ENCODE data around the gene RAPGEFL1.
A peak's percentile ranks its signal among the peaks of the same experiment; 100 is the strongest.
"Not testable (repeated sequence)": the region's sequence is repeated elsewhere in the genome, so short reads cannot be mapped to it uniquely, and the experiment has no call there.

RAPGEFL1 gene, protein sequence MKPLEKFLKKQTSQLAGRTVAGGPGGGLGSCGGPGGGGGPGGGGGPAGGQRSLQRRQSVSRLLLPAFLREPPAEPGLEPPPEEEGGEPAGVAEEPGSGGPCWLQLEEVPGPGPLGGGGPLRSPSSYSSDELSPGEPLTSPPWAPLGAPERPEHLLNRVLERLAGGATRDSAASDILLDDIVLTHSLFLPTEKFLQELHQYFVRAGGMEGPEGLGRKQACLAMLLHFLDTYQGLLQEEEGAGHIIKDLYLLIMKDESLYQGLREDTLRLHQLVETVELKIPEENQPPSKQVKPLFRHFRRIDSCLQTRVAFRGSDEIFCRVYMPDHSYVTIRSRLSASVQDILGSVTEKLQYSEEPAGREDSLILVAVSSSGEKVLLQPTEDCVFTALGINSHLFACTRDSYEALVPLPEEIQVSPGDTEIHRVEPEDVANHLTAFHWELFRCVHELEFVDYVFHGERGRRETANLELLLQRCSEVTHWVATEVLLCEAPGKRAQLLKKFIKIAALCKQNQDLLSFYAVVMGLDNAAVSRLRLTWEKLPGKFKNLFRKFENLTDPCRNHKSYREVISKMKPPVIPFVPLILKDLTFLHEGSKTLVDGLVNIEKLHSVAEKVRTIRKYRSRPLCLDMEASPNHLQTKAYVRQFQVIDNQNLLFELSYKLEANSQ

DNA sequence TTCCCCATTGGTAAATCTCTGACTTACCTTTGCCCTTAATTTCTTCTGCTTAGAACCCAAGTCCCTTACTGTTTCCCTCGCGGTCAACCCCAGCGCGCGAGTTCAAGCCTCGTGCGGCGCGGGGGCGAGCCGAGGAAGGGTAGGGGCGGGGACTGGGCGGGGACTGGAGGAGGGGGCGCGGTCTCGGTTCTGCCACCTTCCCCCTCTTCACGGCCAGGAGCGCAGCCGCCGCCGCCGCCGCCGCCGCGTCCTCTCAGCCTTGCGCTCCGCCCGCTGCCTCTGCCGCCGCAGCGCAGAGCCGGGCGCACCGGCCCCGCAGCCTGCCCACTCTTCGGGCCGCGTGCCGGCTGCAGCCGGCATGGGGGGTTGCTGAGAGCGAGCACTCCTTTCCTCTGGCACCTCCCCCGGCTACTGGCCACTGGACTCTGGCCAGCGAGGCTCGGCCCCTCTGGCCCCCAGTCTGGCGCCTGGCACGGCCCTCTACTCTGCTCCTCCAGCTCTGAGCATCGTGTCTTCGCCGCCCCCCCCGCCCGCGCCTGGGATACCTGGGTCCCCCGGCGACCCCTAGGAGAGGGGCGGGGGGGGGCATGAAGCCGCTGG, at the start of gene RAPGEFL1:
Gene RAPGEFL1, plus strand, starts transcription at position 196 of the 600 bp plus-strand sequence. Its CDS starts 392 bp downstream, at position 588.
- H3K9ac ChIP-seq (ENCODE audit: low read length) = peak within 1 kb of the TSS; percentile 16
- no peaks in the 10 kb centered on the region for H3K27me3 ChIP-seq (ENCODE audit: control insufficient read depth, insufficient read depth, low read length)
- H3K36me3 ChIP-seq (ENCODE audit: control insufficient read depth, low read depth, low read length) = peaks cover 13% of the 10 kb centered on the region
- no peak within 1 kb of the TSS for H3K27ac ChIP-seq (ENCODE audit: low read length)
- no peaks in the 10 kb centered on the region for H3K9me3 ChIP-seq (ENCODE audit: control insufficient read depth, low read depth, low read length)
- peak within 1 kb of the TSS; percentile 52 for H3K4me3 ChIP-seq (ENCODE audit: low read length)
- no peaks in the 10 kb centered on the region for H3K4me1 ChIP-seq (ENCODE audit: control insufficient read depth, low read depth, low read length)

DNA sequence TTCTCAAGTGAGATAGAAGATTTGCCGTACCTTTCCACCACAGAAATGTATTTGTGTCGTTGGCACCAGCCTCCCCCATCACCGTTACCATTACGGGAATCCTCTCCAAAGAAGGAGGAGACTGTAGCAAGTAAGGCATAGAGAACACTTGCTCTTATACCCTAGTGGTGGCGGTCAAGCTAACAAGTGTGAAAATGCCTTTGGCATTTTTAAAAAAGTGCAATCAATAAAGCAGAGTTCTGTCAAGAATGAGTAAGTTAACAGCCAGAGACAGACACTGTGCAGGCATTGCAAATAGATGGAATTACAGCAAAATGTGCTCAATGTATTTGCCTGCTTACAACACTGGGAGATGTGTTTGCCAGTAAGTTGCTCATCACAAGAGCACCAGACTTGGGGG, 47.8 kb upstream of the RAPGEFL1 start:
- Histone ChIP-seq H3K27me3 (ENCODE audit: control insufficient read depth, insufficient read depth, low read length) (no peaks in the 10 kb centered on the region), H3K9ac (ENCODE audit: low read length) (no peak overlapping the region), H3K4me1 (ENCODE audit: control insufficient read depth, low read depth, low read length) (peaks cover 2% of the 10 kb centered on the region), H3K4me3 (ENCODE audit: low read length) (no peak overlapping the region), H3K36me3 (ENCODE audit: control insufficient read depth, low read depth, low read length) (peaks cover 81% of the 10 kb centered on the region), H3K27ac (ENCODE audit: low read length) (no peak overlapping the region), H3K9me3 (ENCODE audit: control insufficient read depth, low read depth, low read length) (no peaks in the 10 kb centered on the region)

DNA sequence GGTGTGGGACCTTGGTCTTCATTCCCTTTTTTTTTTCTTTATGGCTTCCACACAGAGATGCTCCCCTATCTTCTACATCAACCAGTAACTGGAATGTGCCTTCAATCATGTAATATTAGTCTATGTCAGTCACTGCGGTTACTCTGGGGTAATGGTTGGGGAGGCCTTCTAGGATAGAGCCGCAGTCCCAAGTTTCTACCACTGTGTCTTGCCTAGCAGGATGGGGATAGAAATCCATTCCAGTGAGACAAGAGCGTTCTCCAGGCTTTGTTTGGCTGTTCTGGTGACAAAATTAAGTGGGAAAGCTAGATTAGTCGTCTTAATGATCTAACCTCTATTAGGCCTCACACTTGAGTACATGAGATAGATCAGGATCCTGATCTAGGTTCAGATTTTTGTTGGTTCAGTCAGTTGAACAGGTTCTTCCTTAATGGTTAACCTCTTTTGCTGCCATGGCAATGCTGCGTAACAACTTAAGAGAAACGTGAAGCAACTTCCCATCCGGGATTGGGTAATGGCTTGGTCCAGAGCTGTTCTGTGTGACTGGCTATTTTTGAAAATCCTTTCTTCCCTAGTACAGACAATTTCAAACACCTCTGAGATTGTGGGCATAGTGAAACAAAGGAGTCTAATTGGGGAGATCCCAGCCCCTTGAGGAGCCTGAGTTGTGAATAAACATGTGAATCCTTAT, 46.8 kb upstream of the RAPGEFL1 start:
- Histone ChIP-seq H3K4me1 (ENCODE audit: control insufficient read depth, low read depth, low read length) (no peaks in the 10 kb centered on the region), H3K9ac (ENCODE audit: low read length) (no peak overlapping the region), H3K27ac (ENCODE audit: low read length) (no peak overlapping the region), H3K9me3 (ENCODE audit: control insufficient read depth, low read depth, low read length) (no peaks in the 10 kb centered on the region), H3K4me3 (ENCODE audit: low read length) (no peak overlapping the region), H3K27me3 (ENCODE audit: control insufficient read depth, insufficient read depth, low read length) (no peaks in the 10 kb centered on the region), H3K36me3 (ENCODE audit: control insufficient read depth, low read depth, low read length) (peaks cover 91% of the 10 kb centered on the region)

DNA sequence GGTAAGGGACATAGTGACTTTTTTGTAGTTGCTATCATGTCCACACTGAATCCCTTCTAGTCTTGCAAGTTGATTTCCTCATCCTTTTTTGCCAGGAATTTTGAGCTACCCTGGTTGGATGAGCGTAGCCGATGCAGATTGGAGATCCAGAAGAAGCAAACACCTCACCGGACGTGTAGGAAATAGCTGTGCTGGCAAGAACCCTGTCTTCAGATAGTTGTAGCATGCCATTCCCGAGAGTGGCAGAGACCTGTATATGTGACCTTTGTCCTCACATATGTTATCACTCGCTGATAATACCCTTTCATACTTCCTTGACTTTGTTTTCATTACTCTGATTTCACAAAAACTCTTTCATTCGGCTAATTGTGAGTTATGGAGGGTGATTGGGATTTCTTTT, 43.1 kb upstream of the RAPGEFL1 start:
- peaks cover 2% of the 10 kb centered on the region for H3K4me1 ChIP-seq (ENCODE audit: control insufficient read depth, low read depth, low read length)
- H3K9me3 ChIP-seq (ENCODE audit: control insufficient read depth, low read depth, low read length) = no peaks in the 10 kb centered on the region
- no peaks in the 10 kb centered on the region for H3K27me3 ChIP-seq (ENCODE audit: control insufficient read depth, insufficient read depth, low read length)
- no peak overlapping the region for H3K9ac ChIP-seq (ENCODE audit: low read length)
- peaks cover 80% of the 10 kb centered on the region for H3K36me3 ChIP-seq (ENCODE audit: control insufficient read depth, low read depth, low read length)
- no peak overlapping the region for H3K4me3 ChIP-seq (ENCODE audit: low read length)
- H3K27ac ChIP-seq (ENCODE audit: low read length) = no peak overlapping the region

DNA sequence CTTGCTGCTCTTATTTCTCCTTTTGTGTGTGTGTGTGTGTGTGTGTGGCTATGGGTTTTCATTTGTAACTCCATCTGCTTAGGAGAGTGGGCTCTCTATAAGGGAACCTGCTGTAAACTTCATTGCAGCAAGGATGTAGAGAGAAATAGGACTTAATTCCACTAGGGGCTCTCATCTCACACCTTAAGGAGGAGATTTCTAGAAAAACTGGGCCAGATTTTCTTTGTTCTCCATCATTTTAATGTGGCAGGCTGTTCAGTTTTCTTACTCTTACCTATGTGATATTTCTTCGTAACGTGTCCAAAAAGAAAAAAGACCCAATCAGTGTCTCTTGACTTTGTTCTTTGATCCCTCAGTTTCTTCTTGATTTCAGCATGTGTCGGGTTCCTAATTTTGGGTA, 41.5 kb upstream of the RAPGEFL1 start:
- Histone ChIP-seq H3K4me3 (ENCODE audit: low read length) (no peak overlapping the region), H3K27me3 (ENCODE audit: control insufficient read depth, insufficient read depth, low read length) (no peaks in the 10 kb centered on the region), H3K27ac (ENCODE audit: low read length) (no peak overlapping the region), H3K9me3 (ENCODE audit: control insufficient read depth, low read depth, low read length) (no peaks in the 10 kb centered on the region), H3K4me1 (ENCODE audit: control insufficient read depth, low read depth, low read length) (peaks cover 7% of the 10 kb centered on the region), H3K9ac (ENCODE audit: low read length) (no peak overlapping the region), H3K36me3 (ENCODE audit: control insufficient read depth, low read depth, low read length) (peaks cover 63% of the 10 kb centered on the region)

DNA sequence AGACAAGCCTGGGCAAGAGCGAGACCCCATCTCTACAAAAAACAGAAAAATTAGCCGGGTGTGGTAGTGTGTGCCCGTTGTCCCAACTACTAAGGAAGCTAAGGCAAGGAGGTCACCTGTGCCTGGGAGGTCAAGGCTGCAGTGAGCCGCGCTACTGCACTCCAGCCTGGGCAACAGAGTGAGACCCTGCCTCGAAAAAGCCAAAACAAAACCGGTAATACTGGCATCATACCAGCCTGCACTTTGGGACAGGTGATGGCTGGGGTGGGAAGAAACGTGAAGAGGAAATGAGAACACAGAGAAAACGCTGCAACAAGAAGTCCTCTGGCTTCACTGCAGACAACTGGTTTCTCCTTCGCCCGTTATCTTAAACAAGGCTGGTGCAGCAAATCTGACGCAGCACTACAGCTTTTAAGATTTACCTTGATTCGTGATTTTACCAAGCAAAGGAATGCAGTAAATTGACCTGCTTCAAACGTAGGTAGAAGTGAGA, 37.7 kb upstream of the RAPGEFL1 start:
- peak overlapping the region; percentile 90 for H3K4me3 ChIP-seq (ENCODE audit: low read length)
- peaks cover 40% of the 10 kb centered on the region for H3K36me3 ChIP-seq (ENCODE audit: control insufficient read depth, low read depth, low read length)

DNA sequence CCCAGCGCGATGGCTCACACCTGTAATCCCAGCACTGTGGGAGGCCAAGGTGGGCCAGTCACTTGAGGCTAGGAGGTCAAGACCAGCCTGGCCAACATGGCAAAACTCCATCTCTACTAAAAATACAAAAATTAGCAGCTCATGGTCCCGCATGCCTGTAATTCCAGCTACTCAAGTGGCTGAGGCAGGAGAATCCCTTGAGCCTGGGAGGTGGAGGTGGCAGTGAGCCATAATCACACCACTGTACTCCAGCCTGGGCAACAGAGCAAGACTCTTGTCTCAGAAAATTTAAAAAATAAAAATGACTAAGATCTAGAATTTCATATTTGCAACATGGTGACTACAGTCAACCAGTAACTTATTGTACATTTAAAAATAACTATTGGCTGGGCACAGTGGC, 34.1 kb upstream of the RAPGEFL1 start:
- Histone ChIP-seq H3K4me1 (ENCODE audit: control insufficient read depth, low read depth, low read length) (peaks cover 12% of the 10 kb centered on the region), H3K36me3 (ENCODE audit: control insufficient read depth, low read depth, low read length) (peaks cover 31% of the 10 kb centered on the region)
- H3K9ac ChIP-seq (ENCODE audit: low read length); H3K27me3 ChIP-seq (ENCODE audit: control insufficient read depth, insufficient read depth, low read length); H3K27ac ChIP-seq (ENCODE audit: low read length); H3K9me3 ChIP-seq (ENCODE audit: control insufficient read depth, low read depth, low read length); H3K4me3 ChIP-seq (ENCODE audit: low read length): not testable (repeated sequence)

More for the DNA sequence above, 37.7 kb upstream of the RAPGEFL1 start:
- Histone ChIP-seq H3K4me1 (ENCODE audit: control insufficient read depth, low read depth, low read length) (peaks cover 12% of the 10 kb centered on the region), H3K27ac (ENCODE audit: low read length) (peak overlapping the region; percentile 66), H3K27me3 (ENCODE audit: control insufficient read depth, insufficient read depth, low read length) (no peaks in the 10 kb centered on the region), H3K9me3 (ENCODE audit: control insufficient read depth, low read depth, low read length) (no peaks in the 10 kb centered on the region), H3K9ac (ENCODE audit: low read length) (peak overlapping the region; percentile 64)

DNA sequence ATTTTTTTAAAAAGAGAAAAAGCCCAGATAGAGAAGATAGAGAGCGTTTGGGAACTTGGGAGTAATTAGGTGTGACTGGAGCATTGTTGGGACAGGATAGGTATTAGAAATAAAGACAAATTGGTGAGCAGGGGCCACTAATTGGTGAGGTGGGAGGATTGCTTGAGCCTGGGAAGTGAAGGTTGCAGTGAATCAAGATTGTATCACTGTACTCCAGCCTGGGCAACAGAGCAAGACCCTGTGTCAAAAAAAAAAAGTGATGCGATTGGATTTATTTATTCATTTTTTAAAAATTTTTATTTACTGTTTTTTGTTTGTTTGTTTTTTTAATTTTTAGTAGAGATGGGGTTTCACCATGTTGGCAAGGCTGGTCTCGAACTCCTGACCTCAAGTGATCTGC, 31.8 kb upstream of the RAPGEFL1 start:
- H3K36me3 ChIP-seq (ENCODE audit: control insufficient read depth, low read depth, low read length) = peaks cover 50% of the 10 kb centered on the region
- H3K9me3 ChIP-seq (ENCODE audit: control insufficient read depth, low read depth, low read length) = no peaks in the 10 kb centered on the region
- no peak overlapping the region for H3K9ac ChIP-seq (ENCODE audit: low read length)
- no peak overlapping the region for H3K4me3 ChIP-seq (ENCODE audit: low read length)
- H3K4me1 ChIP-seq (ENCODE audit: control insufficient read depth, low read depth, low read length) = peaks cover 6% of the 10 kb centered on the region
- H3K27me3 ChIP-seq (ENCODE audit: control insufficient read depth, insufficient read depth, low read length) = no peaks in the 10 kb centered on the region
- H3K27ac ChIP-seq (ENCODE audit: low read length) = no peak overlapping the region

DNA sequence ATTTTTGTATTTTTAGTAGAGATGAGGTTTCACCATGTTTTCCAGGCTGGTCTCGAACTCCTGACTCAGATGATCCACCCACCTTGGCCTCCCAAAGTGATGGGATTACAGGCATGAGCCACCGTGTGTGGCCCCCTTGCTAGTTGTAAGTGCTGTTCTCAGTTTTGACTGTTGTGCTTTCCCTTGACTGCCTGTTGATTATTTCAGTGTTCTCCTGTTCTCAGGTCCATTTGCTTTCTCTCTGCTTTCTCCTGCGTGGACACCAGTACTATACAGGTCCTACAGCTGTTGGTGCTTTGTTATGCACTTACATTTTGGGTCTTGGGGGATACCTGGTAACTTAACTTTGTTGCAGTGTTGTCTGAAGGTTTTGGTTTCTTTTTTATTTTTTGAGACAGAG, 28.7 kb upstream of the RAPGEFL1 start:
- Histone ChIP-seq H3K9ac (ENCODE audit: low read length) (no peak overlapping the region), H3K9me3 (ENCODE audit: control insufficient read depth, low read depth, low read length) (no peaks in the 10 kb centered on the region), H3K4me3 (ENCODE audit: low read length) (no peak overlapping the region), H3K27me3 (ENCODE audit: control insufficient read depth, insufficient read depth, low read length) (no peaks in the 10 kb centered on the region), H3K36me3 (ENCODE audit: control insufficient read depth, low read depth, low read length) (peaks cover 49% of the 10 kb centered on the region), H3K4me1 (ENCODE audit: control insufficient read depth, low read depth, low read length) (no peaks in the 10 kb centered on the region), H3K27ac (ENCODE audit: low read length) (no peak overlapping the region)

DNA sequence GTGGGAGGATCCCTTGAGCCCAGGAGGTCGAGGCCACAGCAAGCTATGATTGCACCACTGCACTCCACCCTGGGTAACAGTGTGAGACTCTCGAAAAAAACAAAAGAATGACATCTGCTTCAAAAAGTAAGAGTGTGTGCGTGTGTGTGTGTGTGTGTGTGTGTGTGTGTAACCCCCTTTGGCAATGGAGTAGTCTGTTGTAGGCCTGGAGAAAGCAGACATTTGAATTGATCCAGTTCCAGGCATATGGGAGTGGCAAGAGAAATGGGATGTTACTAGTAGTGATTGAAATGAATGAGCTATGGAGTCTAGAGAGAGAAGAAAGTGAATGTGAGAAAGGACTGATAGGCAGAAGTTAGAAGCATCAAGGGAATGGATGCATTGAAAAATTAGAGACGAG, 27.0 kb upstream of the RAPGEFL1 start:
- no peaks in the 10 kb centered on the region for H3K4me1 ChIP-seq (ENCODE audit: control insufficient read depth, low read depth, low read length)
- H3K9ac ChIP-seq (ENCODE audit: low read length) = no peak overlapping the region
- H3K27me3 ChIP-seq (ENCODE audit: control insufficient read depth, insufficient read depth, low read length) = no peaks in the 10 kb centered on the region
- no peak overlapping the region for H3K4me3 ChIP-seq (ENCODE audit: low read length)
- H3K9me3 ChIP-seq (ENCODE audit: control insufficient read depth, low read depth, low read length) = no peaks in the 10 kb centered on the region
- peaks cover 56% of the 10 kb centered on the region for H3K36me3 ChIP-seq (ENCODE audit: control insufficient read depth, low read depth, low read length)
- no peak overlapping the region for H3K27ac ChIP-seq (ENCODE audit: low read length)

DNA sequence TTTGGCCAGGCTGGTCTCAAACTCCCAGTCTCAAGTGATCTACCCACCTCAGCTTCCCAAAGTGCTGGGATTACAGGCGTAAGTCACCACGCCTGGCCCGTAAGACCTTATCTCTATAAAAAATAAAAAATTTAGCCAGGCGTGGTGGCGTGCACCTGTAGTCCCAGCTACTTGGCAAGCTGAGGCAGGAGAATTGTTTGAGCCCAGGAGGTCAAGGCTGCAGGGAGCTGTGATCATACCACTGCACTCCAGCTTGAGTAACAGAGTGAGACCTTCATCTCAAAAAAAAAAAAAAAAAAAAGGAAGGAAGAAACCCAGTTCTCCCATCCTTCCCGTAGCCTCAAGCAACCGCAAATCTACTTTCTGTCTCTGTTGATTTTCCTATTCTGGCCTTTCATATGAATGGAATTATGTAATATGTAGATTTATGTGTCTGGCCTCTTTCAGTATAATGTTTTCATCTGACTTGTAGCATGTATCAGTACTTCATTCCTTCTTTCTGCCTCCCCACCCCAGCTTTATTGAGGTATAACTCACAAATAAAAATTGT, 25.8 kb upstream of the RAPGEFL1 start:
- H3K9ac ChIP-seq (ENCODE audit: low read length) = no peak overlapping the region
- H3K4me1 ChIP-seq (ENCODE audit: control insufficient read depth, low read depth, low read length) = no peaks in the 10 kb centered on the region
- H3K9me3 ChIP-seq (ENCODE audit: control insufficient read depth, low read depth, low read length) = no peaks in the 10 kb centered on the region
- H3K36me3 ChIP-seq (ENCODE audit: control insufficient read depth, low read depth, low read length) = peaks cover 57% of the 10 kb centered on the region
- H3K27ac ChIP-seq (ENCODE audit: low read length) = no peak overlapping the region
- no peak overlapping the region for H3K4me3 ChIP-seq (ENCODE audit: low read length)
- no peaks in the 10 kb centered on the region for H3K27me3 ChIP-seq (ENCODE audit: control insufficient read depth, insufficient read depth, low read length)

Measured in iPS-18a (cell line).